Pulmonary artery endothelial cell (primary cell): ENCODE measurements around the gene GALNT6. TPM values are rescaled to one million over a fixed set of nuclear protein-coding genes. Genes with fewer than 3 reads are reported as not detected.
"Not testable (repeated sequence)": the region's sequence is repeated elsewhere in the genome, so short reads cannot be mapped to it uniquely, and the experiment has no call there.

Experiments used
- DNase-seq: peaks from one replicate; pipeline ENCODE4 v3.0.0-alpha.2; 2011; ENCODE audit warnings: low read depth, low spot score
- total RNA-seq: library from RNA; depleted of rRNA; stranded (reverse); fragments of >200 nt; gene quantifications from 2 replicates; pipeline ENCODE4 v1.2.3, GENCODE V29; 2014

Gene GALNT6
- total RNA-seq, 1 donor from 2014 or later = 75.0 TPM

- no peak for DNase-seq
Measured at GRCh38 chr12:51357374-51358047, 33.7 kb downstream of the GALNT6 start.

GRCh38 chr12:51351913-51352532 is 39.2 kb downstream of the GALNT6 start:
- peak; percentile 20 for DNase-seq

GRCh38 chr12:51349026-51349425 is 42.2 kb downstream of the GALNT6 start:
- no peak for DNase-seq

- no peak for DNase-seq
Measured at GRCh38 chr12:51348116-51348515, 43.1 kb downstream of the GALNT6 start.

- DNase-seq = no peak
Measured at GRCh38 chr12:51346581-51346980, 44.6 kb downstream of the GALNT6 start, which contains the start of gene CELA1. CELA1 (minus strand) TSS chr12:51346679; CDS start chr12:51346638, 41 bp downstream.

GRCh38 chr12:51345681-51346080 is 45.5 kb downstream of the GALNT6 start:
- DNase-seq = no peak

GRCh38 chr12:51343201-51343600 is 48.0 kb downstream of the GALNT6 start:
- DNase-seq = no peak

GRCh38 chr12:51342416-51342815 is 48.8 kb downstream of the GALNT6 start:
- DNase-seq = no peak

- peak; percentile 20 for DNase-seq
Measured at GRCh38 chr12:51341251-51342007, 49.8 kb downstream of the GALNT6 start.

GRCh38 chr12:51339750-51340149 is 51.5 kb downstream of the GALNT6 start:
- no peak for DNase-seq

- DNase-seq = not testable (repeated sequence)
Measured at GRCh38 chr12:51337336-51337735, 53.9 kb downstream of the GALNT6 start.

GRCh38 chr12:51335931-51336330 is 55.3 kb downstream of the GALNT6 start:
- DNase-seq = no peak

- no peak for DNase-seq
Measured at GRCh38 chr12:51334764-51335163, 56.4 kb downstream of the GALNT6 start.

- DNase-seq = no peak
Measured at GRCh38 chr12:51333536-51333935, 57.7 kb downstream of the GALNT6 start.

GRCh38 chr12:51330186-51330585 is 61.0 kb downstream of the GALNT6 start:
- no peak for DNase-seq

GRCh38 chr12:51329742-51330141 is 61.5 kb downstream of the GALNT6 start:
- DNase-seq = no peak

GRCh38 chr12:51328587-51328986 is 62.6 kb downstream of the GALNT6 start:
- DNase-seq = no peak

- no peak for DNase-seq
Measured at GRCh38 chr12:51326698-51327439, 64.3 kb downstream of the GALNT6 start.

GRCh38 chr12:51324953-51325352 is 66.3 kb downstream of the GALNT6 start:
- no peak for DNase-seq

GRCh38 chr12:51323966-51324895 is 67.0 kb downstream of the GALNT6 start, which contains the start of gene BIN2:
BIN2 (minus strand) TSS chr12:51324174; CDS start chr12:51324102, 72 bp downstream.
- no peak for DNase-seq
